Transverse colon (tissue), 4 donors: Measurements from ENCODE around the gene KLHL17.

Source experiments
- CTCF ChIP-seq, 5 experiments: fragments of 200-600 bp in 3 of 5; fragments of 450-650 bp in 2 of 5; sonication (generic) in 3 of 5; IDR thresholded peaks; 1 replicate in 2 of 5; 2 replicates in 3 of 5; pipeline ENCODE4 v1.5.1; 2016 to 2017; ENCODE audit warnings: antibody characterized with exemption in 5 of 5, inconsistent platforms in 3 of 5, mild to moderate bottlenecking in 2 of 5, moderate library complexity in 1 of 5
- EP300 ChIP-seq: sonication (generic); formaldehyde crosslinking; IDR thresholded peaks from one replicate; pipeline ENCODE4 v1.6.1; 2017; ENCODE audit warnings: antibody characterized with exemption, low read depth
- POLR2AphosphoS5 ChIP-seq, 3 donors: sonication (generic); formaldehyde crosslinking; IDR thresholded peaks; one replicate each; pipeline ENCODE4 v1.6.1; 2016; ENCODE audit warnings: antibody characterized with exemption in 3 of 3

DNA sequence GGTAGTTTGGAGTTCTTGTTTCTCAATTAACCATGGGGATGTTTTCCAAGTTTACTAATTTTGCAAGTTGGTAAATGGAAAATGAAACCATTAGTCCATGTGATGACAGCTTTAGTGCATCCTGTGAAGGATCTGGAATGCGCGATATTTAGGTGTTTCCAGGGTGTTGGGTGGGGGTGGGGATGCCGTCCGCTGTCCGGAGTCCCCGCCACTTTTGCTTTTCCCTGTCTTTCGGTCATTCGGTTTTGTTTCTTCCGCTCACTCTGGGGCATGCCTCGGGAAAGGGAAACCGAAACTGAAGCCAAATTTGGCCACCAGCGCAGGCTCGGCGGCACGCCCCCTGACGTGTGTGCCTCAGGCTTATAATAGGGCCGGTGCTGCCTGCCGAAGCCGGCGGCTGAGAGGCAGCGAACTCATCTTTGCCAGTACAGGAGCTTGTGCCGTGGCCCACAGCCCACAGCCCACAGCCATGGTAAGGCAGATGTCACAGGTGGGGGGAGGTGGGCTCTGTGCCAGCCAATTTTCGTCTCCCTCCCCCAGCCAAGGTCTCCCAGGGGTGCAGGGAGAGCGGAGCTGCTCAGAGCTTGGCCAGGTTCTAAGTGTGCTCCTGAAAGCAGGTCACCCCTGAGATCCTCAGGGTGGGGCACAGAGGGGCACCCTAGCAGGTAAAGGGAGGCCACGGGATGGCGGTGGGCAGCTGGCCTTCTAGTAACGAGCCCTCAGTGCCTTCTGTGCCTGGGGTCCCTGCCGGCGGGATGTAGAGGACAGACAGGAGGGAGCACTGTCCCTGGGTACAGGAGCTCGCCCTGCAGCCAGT is 52.9 kb downstream of the KLHL17 start, which contains the start of gene ISG15:
- TF ChIP-seq EP300 (no peak), CTCF (IDR thresholded peaks at IDR 0.05) (no peak), POLR2AphosphoS5 (IDR thresholded peaks at IDR 0.05) (peak; percentile 87 to 91 (median 88))
